Endodermal cell (in vitro differentiated cells): ENCODE measurements around the gene FAF1. TPM values are rescaled to one million over a fixed set of nuclear protein-coding genes. Genes with fewer than 3 reads are reported as not detected.

ENCODE experiments used
- DNase-seq: peaks from one replicate; pipeline ENCODE4 v3.0.0-alpha.2; 2017
- H3K27ac ChIP-seq: 2 replicates; pipeline ENCODE4 v1.5.1; 2013; ENCODE audit warnings: mild to moderate bottlenecking, low read depth, low read length, moderate library complexity
- H3K27me3 ChIP-seq: 2 replicates; pipeline ENCODE4 v1.6.1; 2013; ENCODE audit warnings: mild to moderate bottlenecking, low read length, moderate library complexity; ENCODE audit not compliant: insufficient read depth, control insufficient read depth, poor library complexity, severe bottlenecking
- H3K36me3 ChIP-seq: 2 replicates; pipeline ENCODE4 v1.7.0; 2013; ENCODE audit warnings: mild to moderate bottlenecking, low read length, moderate library complexity; ENCODE audit not compliant: control insufficient read depth, insufficient read depth
- H3K4me1 ChIP-seq: one replicate; pipeline ENCODE4 v1.7.0; 2013; ENCODE audit warnings: low read length; ENCODE audit not compliant: control insufficient read depth, insufficient read depth
- H3K4me3 ChIP-seq: 2 replicates; pipeline ENCODE4 v1.5.1; 2013; ENCODE audit warnings: mild to moderate bottlenecking, low read length, moderate library complexity
- H3K9ac ChIP-seq: 2 replicates; pipeline ENCODE4 v1.6.1; 2013; ENCODE audit warnings: mild to moderate bottlenecking, low read length, moderate library complexity; ENCODE audit not compliant: poor library complexity, severe bottlenecking; ENCODE audit errors: extremely low read depth
- H3K9me3 ChIP-seq: 2 replicates; pipeline ENCODE4 v1.6.1; 2013; ENCODE audit warnings: mild to moderate bottlenecking, low read length, moderate library complexity; ENCODE audit not compliant: control insufficient read depth
- H3K27ac Mint-ChIP-seq: 2 replicates; pipeline ENCODE4 v1.8.0; 2020; ENCODE audit warnings: mixed read lengths
- H3K27me3 Mint-ChIP-seq: 2 replicates; pipeline ENCODE4 v1.8.0; 2021; ENCODE audit warnings: mild to moderate bottlenecking, mixed read lengths; ENCODE audit not compliant: insufficient read depth
- H3K36me3 Mint-ChIP-seq: 2 replicates; pipeline ENCODE4 v1.8.0; 2020; ENCODE audit warnings: low read depth, mixed read lengths
- H3K4me1 Mint-ChIP-seq: 2 replicates; pipeline ENCODE4 v1.8.0; 2020; ENCODE audit warnings: mixed read lengths
- H3K4me3 Mint-ChIP-seq: 2 replicates; pipeline ENCODE4 v1.8.0; 2020; ENCODE audit warnings: mild to moderate bottlenecking, moderate library complexity, mixed read lengths
- H3K9me3 Mint-ChIP-seq: 2 replicates; pipeline ENCODE4 v1.8.0; 2020; ENCODE audit warnings: mild to moderate bottlenecking, mixed read lengths
- WGBS, 2 experiments: methylation state at CpG; one replicate each; pipeline versions ENCODE4 v1.1.5 to v1.1.7; 2013; ENCODE audit warnings: missing lambda C conversion rate in 2 of 2, mixed read lengths in 1 of 2; ENCODE audit not compliant: insufficient coverage in 1 of 2, insufficient read length in 1 of 2; 5-methylcytosine and 5-hydroxymethylcytosine counted together
- total RNA-seq, 2 donors: library from RNA; stranded (reverse); fragmentation: NEBNext Ultra II Directional in 1 of 2; extraction: Animal tissue kit (Norgen Biotek cat#: 25700) in 1 of 2; gene quantifications; 2 replicates in 1 of 2; 3 replicates in 1 of 2; pipeline ENCODE4 v1.2.1, GENCODE V29; 2021
- TF ChIP-seq, protein P1 (sequence below): fragments of 200-600 bp; sonication (generic); conservative IDR thresholded peaks from 2 replicates; pipeline ENCODE4 v1.5.0; 2021; ENCODE audit warnings: antibody characterized with exemption, mild to moderate bottlenecking

FAF1 gene
- total RNA-seq, 2 donors from 2014 or later: 76.4 to 94.4 TPM

DNA sequence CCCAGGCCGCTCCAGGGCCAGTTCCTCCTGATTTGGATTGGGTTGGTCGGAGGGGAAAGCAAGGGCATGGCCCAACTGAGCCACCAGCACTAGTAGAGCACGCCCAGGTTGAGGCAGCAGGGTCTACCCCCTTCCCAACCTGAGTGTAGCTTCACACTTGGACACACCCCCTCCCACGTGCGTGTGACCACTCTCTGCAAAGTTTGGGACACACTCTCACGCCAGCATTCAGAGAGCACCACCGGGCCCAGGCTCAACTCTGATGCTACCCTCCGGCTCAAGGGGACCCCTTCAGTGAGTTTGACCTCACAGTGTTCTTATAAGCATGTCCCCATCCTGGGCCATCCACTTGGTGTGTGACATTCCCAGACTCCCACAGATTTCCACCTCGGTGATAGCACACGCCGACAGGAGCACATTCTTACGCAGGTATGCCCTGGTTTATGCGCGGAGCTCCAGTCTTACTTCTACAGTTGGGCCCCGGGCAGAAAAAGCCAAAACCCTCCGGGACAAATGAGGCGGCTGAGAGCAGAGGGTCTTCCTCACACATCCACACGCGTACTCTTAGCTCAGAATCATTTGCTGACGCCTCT lies 533.9 kb downstream of the FAF1 start:
- peaks cover 7% of the 10 kb centered on the region for H3K4me1 ChIP-seq
- H3K36me3 ChIP-seq: no peaks in the 10 kb centered on the region
- H3K9ac ChIP-seq: no peak overlapping the region
- 9 to 10% methylated on average over 2 to 20 of the region's 20 CpGs for WGBS, 2 experiments
- Mint-ChIP-seq H3K36me3 (no peaks in the 10 kb centered on the region), H3K9me3 (peaks cover 2% of the 10 kb centered on the region), H3K27ac (no peak overlapping the region), H3K4me3 (no peak overlapping the region), H3K4me1 (peaks cover 40% of the 10 kb centered on the region), H3K27me3 (peaks cover 100% of the 10 kb centered on the region)
- no peak overlapping the region for H3K4me3 ChIP-seq
- no peak for DNase-seq
- no peaks in the 10 kb centered on the region for H3K9me3 ChIP-seq
- no peak overlapping the region for H3K27ac ChIP-seq
- peaks cover 100% of the 10 kb centered on the region for H3K27me3 ChIP-seq
- TF ChIP-seq, protein P1, sequence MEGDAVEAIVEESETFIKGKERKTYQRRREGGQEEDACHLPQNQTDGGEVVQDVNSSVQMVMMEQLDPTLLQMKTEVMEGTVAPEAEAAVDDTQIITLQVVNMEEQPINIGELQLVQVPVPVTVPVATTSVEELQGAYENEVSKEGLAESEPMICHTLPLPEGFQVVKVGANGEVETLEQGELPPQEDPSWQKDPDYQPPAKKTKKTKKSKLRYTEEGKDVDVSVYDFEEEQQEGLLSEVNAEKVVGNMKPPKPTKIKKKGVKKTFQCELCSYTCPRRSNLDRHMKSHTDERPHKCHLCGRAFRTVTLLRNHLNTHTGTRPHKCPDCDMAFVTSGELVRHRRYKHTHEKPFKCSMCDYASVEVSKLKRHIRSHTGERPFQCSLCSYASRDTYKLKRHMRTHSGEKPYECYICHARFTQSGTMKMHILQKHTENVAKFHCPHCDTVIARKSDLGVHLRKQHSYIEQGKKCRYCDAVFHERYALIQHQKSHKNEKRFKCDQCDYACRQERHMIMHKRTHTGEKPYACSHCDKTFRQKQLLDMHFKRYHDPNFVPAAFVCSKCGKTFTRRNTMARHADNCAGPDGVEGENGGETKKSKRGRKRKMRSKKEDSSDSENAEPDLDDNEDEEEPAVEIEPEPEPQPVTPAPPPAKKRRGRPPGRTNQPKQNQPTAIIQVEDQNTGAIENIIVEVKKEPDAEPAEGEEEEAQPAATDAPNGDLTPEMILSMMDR: no peak

DNA sequence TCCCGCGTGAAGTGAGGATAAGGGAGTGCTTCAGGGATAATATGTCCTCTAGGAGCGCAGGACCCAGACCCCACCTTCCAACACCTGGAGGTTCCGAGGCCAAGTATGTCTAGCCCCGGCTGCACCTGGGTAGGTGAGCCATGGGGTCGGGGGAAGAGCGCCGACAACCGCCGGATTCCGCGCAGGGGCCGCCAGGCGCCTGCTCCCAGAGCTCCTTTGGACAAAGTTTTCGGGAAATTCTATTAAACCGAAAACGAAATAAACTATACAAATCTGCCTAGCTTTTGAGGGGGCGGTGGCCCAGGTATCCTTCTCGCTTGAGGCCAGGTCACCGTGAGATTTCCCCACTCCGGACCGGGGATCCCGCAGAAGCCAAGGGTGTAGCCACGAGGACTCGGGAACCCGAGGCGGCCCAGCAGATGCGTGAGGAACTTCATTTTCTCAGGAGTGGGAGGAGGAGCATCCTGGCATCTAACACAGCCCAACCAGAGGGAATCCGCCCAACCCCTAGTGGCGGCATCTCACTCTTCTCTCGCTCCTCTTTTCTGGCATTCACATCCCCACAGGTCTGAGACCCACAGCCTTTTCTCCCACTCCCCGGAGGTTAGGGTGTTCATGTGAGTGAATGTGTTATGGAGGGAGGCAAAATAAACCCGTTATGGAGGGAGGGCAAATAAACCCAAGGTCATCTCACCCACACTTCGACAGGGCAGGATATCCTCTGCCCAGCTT lies 534.5 kb downstream of the FAF1 start:
- H3K36me3 Mint-ChIP-seq: no peaks in the 10 kb centered on the region
- 2 to 4% methylated on average over 11 to 33 of the region's 34 CpGs for WGBS, 2 experiments
- peaks cover 2% of the 10 kb centered on the region for H3K9me3 Mint-ChIP-seq
- Histone ChIP-seq H3K27ac (no peak overlapping the region), H3K4me1 (peaks cover 7% of the 10 kb centered on the region), H3K27me3 (peaks cover 100% of the 10 kb centered on the region), H3K36me3 (no peaks in the 10 kb centered on the region), H3K9me3 (no peaks in the 10 kb centered on the region), H3K4me3 (no peak overlapping the region), H3K9ac (no peak overlapping the region)
- TF ChIP-seq, protein P1: peak; percentile 62
- peaks cover 99% of the 10 kb centered on the region for H3K27me3 Mint-ChIP-seq
- no peak overlapping the region for H3K27ac Mint-ChIP-seq
- peak overlapping the region; percentile 66 for H3K4me3 Mint-ChIP-seq
- peak; percentile 83 for DNase-seq
- H3K4me1 Mint-ChIP-seq: peaks cover 40% of the 10 kb centered on the region

DNA sequence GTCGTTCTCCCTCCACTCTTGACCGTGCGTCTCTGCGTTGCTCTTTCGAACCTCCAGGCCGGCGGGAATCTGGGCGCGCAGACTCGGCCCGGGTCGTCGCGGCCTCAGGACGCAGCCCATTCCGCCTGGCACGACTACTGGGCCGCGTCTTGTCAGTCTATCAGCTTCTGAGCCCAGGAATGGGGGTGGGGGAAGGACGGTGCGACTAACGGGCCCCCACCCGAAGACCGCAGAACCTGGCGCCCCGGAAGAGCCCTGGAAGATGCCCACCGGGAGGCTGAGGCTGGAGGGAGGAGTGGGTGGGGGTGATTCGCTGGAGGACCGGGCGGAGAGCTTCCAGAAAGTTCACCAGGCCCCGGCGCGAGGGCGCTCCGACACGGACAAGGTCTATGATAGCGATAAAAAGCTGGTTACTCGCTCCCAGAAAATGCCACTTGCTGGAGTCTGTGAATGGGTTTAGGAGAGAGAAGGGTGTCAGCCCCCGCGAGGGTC lies 535.1 kb downstream of the FAF1 start:
- no peak overlapping the region for H3K27ac Mint-ChIP-seq
- H3K4me3 Mint-ChIP-seq: peak overlapping the region; percentile 66
- H3K4me1 ChIP-seq: peaks cover 7% of the 10 kb centered on the region
- peaks cover 100% of the 10 kb centered on the region for H3K27me3 ChIP-seq
- TF ChIP-seq, protein P1: no peak
- peaks cover 44% of the 10 kb centered on the region for H3K4me1 Mint-ChIP-seq
- H3K9ac ChIP-seq: no peak overlapping the region
- H3K4me3 ChIP-seq: no peak overlapping the region
- DNase-seq: peak; percentile 75
- H3K27ac ChIP-seq: no peak overlapping the region
- no peaks in the 10 kb centered on the region for H3K36me3 ChIP-seq
- H3K36me3 Mint-ChIP-seq: no peaks in the 10 kb centered on the region
- peaks cover 2% of the 10 kb centered on the region for H3K9me3 Mint-ChIP-seq
- H3K9me3 ChIP-seq: no peaks in the 10 kb centered on the region
- H3K27me3 Mint-ChIP-seq: peaks cover 99% of the 10 kb centered on the region
- WGBS, 2 experiments: 2% methylated on average over 19 to 40 of the region's 40 CpGs
